Measurements from ENCODE around the gene CD47.

- no peak for TF ChIP-seq CTCF (IDR thresholded peaks at IDR 0.05; ENCODE audit: insufficient read depth, low read depth, low read length)
- no peak for TF ChIP-seq EZH2 (IDR thresholded peaks at IDR 0.05; ENCODE audit: insufficient read depth, low read length)
These were observed 32.5 kb upstream of the CD47 start for GRCh38 chr3:108123326-108123725.

Data from astrocyte (in vitro differentiated cells and primary cell).